Mesenchymal stem cell (in vitro differentiated cells and primary cell): ENCODE measurements around the gene SOX30.
"Not testable (repeated sequence)": the region's sequence is repeated elsewhere in the genome, so short reads cannot be mapped to it uniquely, and the experiment has no call there.

Experiments
- DNase-seq: peaks from one replicate; pipeline ENCODE4 v3.0.0-alpha.2; 2013
- H2AFZ ChIP-seq: one replicate; pipeline ENCODE4 v1.6.1; 2013; ENCODE audit warnings: low read depth, mild to moderate bottlenecking, control low read depth, inconsistent platforms, low read length, moderate library complexity
- H2AK5ac ChIP-seq: 2 replicates; pipeline ENCODE4 v1.6.1; 2013; ENCODE audit warnings: low read length, moderate library complexity, mild to moderate bottlenecking, inconsistent platforms; ENCODE audit not compliant: severe bottlenecking
- H2BK120ac ChIP-seq: one replicate; pipeline ENCODE4 v1.6.1; 2013; ENCODE audit warnings: low read depth, mild to moderate bottlenecking, inconsistent platforms, low read length, moderate library complexity
- H2BK12ac ChIP-seq, 2 experiments: one replicate each; pipeline ENCODE4 v1.6.1; 2013; ENCODE audit warnings: inconsistent platforms in 2 of 2, low read length in 2 of 2, mild to moderate bottlenecking in 2 of 2, moderate library complexity in 2 of 2, control low read depth in 1 of 2
- H2BK15ac ChIP-seq: one replicate; pipeline ENCODE4 v1.6.1; 2013; ENCODE audit warnings: mild to moderate bottlenecking, low read depth, inconsistent platforms; ENCODE audit not compliant: poor library complexity, severe bottlenecking
- H2BK5ac ChIP-seq: 2 replicates; pipeline ENCODE4 v1.6.1; 2013; ENCODE audit warnings: low read depth, mild to moderate bottlenecking, low read length, control low read depth, inconsistent platforms; ENCODE audit not compliant: poor library complexity, severe bottlenecking
- H3K14ac ChIP-seq, 2 experiments: one replicate each; pipeline ENCODE4 v1.6.1; 2013; ENCODE audit warnings: inconsistent platforms in 2 of 2, low read length in 2 of 2, control low read depth in 1 of 2, mild to moderate bottlenecking in 1 of 2, moderate library complexity in 1 of 2
- H3K18ac ChIP-seq, 2 experiments: one replicate each; pipeline ENCODE4 v1.6.1; 2013; ENCODE audit warnings: inconsistent platforms in 2 of 2, low read length in 2 of 2, control low read depth in 1 of 2, low read depth in 1 of 2, mild to moderate bottlenecking in 1 of 2
- H3K23ac ChIP-seq, 2 experiments: one replicate each; pipeline ENCODE4 v1.6.1; 2013; ENCODE audit warnings: inconsistent platforms in 2 of 2, low read length in 2 of 2, mild to moderate bottlenecking in 2 of 2, moderate library complexity in 2 of 2, control low read depth in 1 of 2
- H3K27ac ChIP-seq: 2 replicates; pipeline ENCODE4 v1.5.1; 2013; ENCODE audit warnings: mild to moderate bottlenecking, moderate library complexity, low read length, control low read depth, inconsistent platforms; ENCODE audit not compliant: poor library complexity, severe bottlenecking
- H3K27me3 ChIP-seq, 2 experiments: 2 replicates each; pipeline versions ENCODE4 v1.6.1 to v1.7.0; 2013; ENCODE audit warnings: low read length in 2 of 2, mild to moderate bottlenecking in 2 of 2, moderate library complexity in 2 of 2, control low read depth in 1 of 2, inconsistent platforms in 1 of 2; ENCODE audit not compliant: control insufficient read depth in 1 of 2, insufficient read depth in 1 of 2
- H3K36me3 ChIP-seq, 2 experiments: 2 replicates each; pipeline versions ENCODE4 v1.6.1 to v1.7.0; 2013; ENCODE audit warnings: low read length in 2 of 2, control low read depth in 1 of 2, inconsistent platforms in 1 of 2, low read depth in 1 of 2, mild to moderate bottlenecking in 1 of 2; ENCODE audit not compliant: insufficient read depth in 2 of 2, control insufficient read depth in 1 of 2
- H3K4ac ChIP-seq, 2 experiments: one replicate each; pipeline ENCODE4 v1.6.1; 2013; ENCODE audit warnings: inconsistent platforms in 2 of 2, low read length in 2 of 2, mild to moderate bottlenecking in 2 of 2, moderate library complexity in 2 of 2, control low read depth in 1 of 2, low read depth in 1 of 2
- H3K4me1 ChIP-seq: 2 replicates; pipeline ENCODE4 v1.6.1; 2013; ENCODE audit warnings: low read depth, low read length, control low read depth; ENCODE audit not compliant: control insufficient read depth, insufficient read depth
- H3K4me2 ChIP-seq: 2 replicates; pipeline ENCODE4 v1.6.1; 2013; ENCODE audit warnings: low read length, mild to moderate bottlenecking, inconsistent platforms; ENCODE audit not compliant: poor library complexity, severe bottlenecking
- H3K4me3 ChIP-seq, 2 experiments: 2 replicates each; pipeline versions ENCODE4 v1.5.1 to v1.7.0; 2013; ENCODE audit warnings: low read length in 2 of 2, mild to moderate bottlenecking in 2 of 2, control low read depth in 1 of 2, low read depth in 1 of 2; ENCODE audit not compliant: insufficient read depth in 1 of 2
- H3K79me1 ChIP-seq: replicated peaks from 2 replicates; pipeline ENCODE4 v1.6.1; 2013; ENCODE audit warnings: mild to moderate bottlenecking, control low read depth, low read length, inconsistent platforms; ENCODE audit not compliant: poor library complexity, severe bottlenecking
- H3K9ac ChIP-seq: 2 replicates; pipeline ENCODE4 v1.7.0; 2013; ENCODE audit warnings: mild to moderate bottlenecking, low read length, moderate library complexity
- H3K9me3 ChIP-seq: 2 replicates; pipeline ENCODE4 v1.7.0; 2013; ENCODE audit warnings: mild to moderate bottlenecking, low read length; ENCODE audit not compliant: control insufficient read depth
- H4K8ac ChIP-seq: one replicate; pipeline ENCODE4 v1.6.1; 2013; ENCODE audit warnings: inconsistent platforms, mild to moderate bottlenecking, low read length, moderate library complexity
- H4K91ac ChIP-seq: one replicate; pipeline ENCODE4 v1.6.1; 2013; ENCODE audit warnings: mild to moderate bottlenecking, low read length, inconsistent platforms
- WGBS: methylation state at CpG from one replicate; pipeline ENCODE4 v1.1.7; 2013; ENCODE audit warnings: mixed read lengths; 5-methylcytosine and 5-hydroxymethylcytosine counted together

SOX30 gene

GRCh38 chr5:157690690-157691433 is 38.6 kb upstream of the SOX30 start:
- Histone ChIP-seq H3K4me1 (peaks cover 2% of the 10 kb centered on the region), H3K18ac (no peak overlapping the region), H2BK15ac (no peak overlapping the region), H2BK5ac (no peak overlapping the region), H3K23ac (no peak overlapping the region), H4K8ac (no peak overlapping the region), H3K27me3 (no peaks in the 10 kb centered on the region), H3K14ac (no peak overlapping the region), H3K9me3 (peaks cover 2% of the 10 kb centered on the region), H3K4ac (no peak overlapping the region), H2BK120ac (no peak overlapping the region), H2BK12ac (no peak overlapping the region), H3K4me3 (no peak overlapping the region), H3K27ac (no peak overlapping the region), H3K4me2 (no peak overlapping the region), H2AFZ (no peak overlapping the region), H3K79me1 (no peaks in the 10 kb centered on the region), H3K9ac (no peak overlapping the region), H3K36me3 (no peaks in the 10 kb centered on the region), H2AK5ac (no peak overlapping the region), H4K91ac (no peak overlapping the region)
- 96% methylated on average over 53 of the region's 53 CpGs for WGBS
- DNase-seq = no peak

DNA sequence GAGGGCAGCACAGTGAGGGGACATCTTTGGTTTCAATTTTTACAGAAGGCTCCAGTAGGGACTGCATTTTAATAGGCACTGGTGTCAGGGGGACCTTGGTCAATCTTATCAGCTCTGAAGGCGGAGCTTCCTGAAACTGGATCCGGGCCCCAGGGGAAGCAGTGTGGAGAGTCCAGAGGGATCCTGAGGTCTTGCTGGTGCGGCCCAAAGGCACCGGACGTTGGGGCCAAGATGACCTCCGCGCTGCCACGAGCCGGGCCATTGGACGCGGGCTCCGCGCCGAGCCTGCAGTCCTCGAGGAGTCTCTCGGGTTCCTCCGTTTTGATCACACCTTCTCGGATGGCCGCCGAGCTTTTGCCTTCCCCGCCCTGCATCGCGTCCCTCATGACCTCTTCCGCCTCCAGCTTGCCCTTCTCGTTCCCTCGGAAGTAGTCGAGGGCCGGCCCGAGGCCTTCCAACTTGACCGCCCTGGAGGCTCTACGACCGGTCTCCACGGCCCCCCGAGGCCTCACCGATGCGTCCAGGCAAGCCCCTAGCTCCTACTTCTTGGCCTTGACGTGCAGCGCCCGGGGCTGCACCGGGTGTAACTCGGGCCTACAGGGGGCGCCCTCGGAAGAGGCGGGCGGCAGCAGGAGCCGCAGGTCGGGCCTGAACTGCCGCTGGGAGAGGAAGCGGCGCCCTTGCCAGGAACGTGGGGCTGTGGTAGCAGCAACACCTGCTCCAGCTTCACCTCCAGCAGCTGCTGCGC is 37.9 kb upstream of the SOX30 start:
- no peak overlapping the region for H2BK15ac ChIP-seq
- H3K27me3 ChIP-seq = no peaks in the 10 kb centered on the region
- no peak overlapping the region for H4K8ac ChIP-seq
- peaks cover 2% of the 10 kb centered on the region for H3K4me1 ChIP-seq
- H2AK5ac ChIP-seq = no peak overlapping the region
- H3K4me2 ChIP-seq = no peak overlapping the region
- WGBS = 94% methylated on average over 52 of the region's 52 CpGs
- no peak overlapping the region for H2BK12ac ChIP-seq
- no peak overlapping the region for H3K14ac ChIP-seq
- no peak overlapping the region for H3K18ac ChIP-seq
- no peaks in the 10 kb centered on the region for H3K9me3 ChIP-seq
- no peak overlapping the region for H2BK5ac ChIP-seq
- no peak overlapping the region for H3K4ac ChIP-seq
- no peak overlapping the region for H3K4me3 ChIP-seq
- no peak overlapping the region for H2AFZ ChIP-seq
- no peak overlapping the region for H3K9ac ChIP-seq
- DNase-seq = no peak
- H3K27ac ChIP-seq = no peak overlapping the region
- H2BK120ac ChIP-seq = no peak overlapping the region
- no peaks in the 10 kb centered on the region for H3K36me3 ChIP-seq
- H3K79me1 ChIP-seq = no peaks in the 10 kb centered on the region
- H4K91ac ChIP-seq = no peak overlapping the region
- H3K23ac ChIP-seq = no peak overlapping the region

GRCh38 chr5:157687198-157687554 is 34.9 kb upstream of the SOX30 start:
- H3K9ac ChIP-seq = no peak overlapping the region
- WGBS = no CpG with 5 or more reads among the region's 1 CpG
- no peak overlapping the region for H2AK5ac ChIP-seq

DNA sequence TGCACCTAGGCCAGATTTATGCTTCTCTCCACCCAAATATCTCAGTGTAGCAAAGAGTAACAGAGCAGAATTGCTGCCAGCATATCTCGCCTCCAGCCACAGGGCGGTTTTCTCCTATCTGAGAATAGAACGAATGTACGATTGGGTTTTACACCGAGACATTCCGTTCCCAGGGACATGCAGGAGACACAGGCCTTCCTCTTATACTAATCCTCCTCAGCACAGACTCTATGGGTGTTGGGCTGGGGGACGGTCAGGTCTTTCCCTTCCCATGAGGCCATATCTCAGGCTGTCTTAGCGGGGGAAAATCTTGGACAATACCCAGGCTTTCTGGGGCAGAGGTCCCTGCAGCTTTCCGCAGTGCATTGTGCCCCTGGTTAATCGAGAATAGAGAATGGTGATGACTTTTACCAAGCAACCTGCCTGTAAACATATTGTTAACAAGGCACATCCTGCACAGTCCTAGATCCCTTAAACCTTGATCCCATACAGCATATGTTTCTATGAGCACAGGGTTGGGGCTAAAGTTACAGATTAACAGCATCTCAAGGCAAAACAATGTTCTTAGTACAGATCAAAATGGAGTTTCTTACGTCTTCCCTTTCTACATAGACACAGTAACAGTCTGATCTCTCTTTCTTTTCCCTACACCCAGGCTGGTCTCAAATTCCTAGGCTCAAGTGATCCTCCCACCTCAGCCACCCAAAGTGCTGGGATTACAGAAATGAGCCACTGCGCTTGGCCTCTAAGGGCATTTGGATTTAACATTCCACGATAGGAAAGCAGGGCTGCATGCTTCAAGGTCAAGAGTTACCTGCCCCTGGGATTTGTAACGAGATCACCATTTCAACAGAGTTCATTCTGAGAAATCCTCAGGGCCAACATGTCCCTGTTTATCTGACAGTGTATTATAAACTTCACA is 34.3 kb upstream of the SOX30 start:
- not testable (repeated sequence) for H3K9ac ChIP-seq, H4K91ac ChIP-seq, H3K4me2 ChIP-seq, H2BK15ac ChIP-seq, H3K14ac ChIP-seq, H3K4me3 ChIP-seq, H3K18ac ChIP-seq, H2BK12ac ChIP-seq, H3K36me3 ChIP-seq, H4K8ac ChIP-seq, H3K4ac ChIP-seq, H3K27me3 ChIP-seq, H3K23ac ChIP-seq, H2BK5ac ChIP-seq, H3K27ac ChIP-seq, H2AFZ ChIP-seq, H3K79me1 ChIP-seq, H3K9me3 ChIP-seq, DNase-seq, H2AK5ac ChIP-seq, H3K4me1 ChIP-seq, H2BK120ac ChIP-seq
- 85% methylated on average over 14 of the region's 14 CpGs for WGBS

More at GRCh38 chr5:157687198-157687554, 34.9 kb upstream of the SOX30 start:
- no peaks in the 10 kb centered on the region for H3K36me3 ChIP-seq
- no peak overlapping the region for H3K27ac ChIP-seq
- H2BK12ac ChIP-seq = no peak overlapping the region
- H3K18ac ChIP-seq = no peak overlapping the region
- no peak overlapping the region for H3K4me2 ChIP-seq
- no peak overlapping the region for H2BK5ac ChIP-seq
- H3K4me1 ChIP-seq = peaks cover 2% of the 10 kb centered on the region
- no peak overlapping the region for H3K23ac ChIP-seq
- H3K27me3 ChIP-seq = peaks cover 0 to 4% of the 10 kb centered on the region in 2 experiments
- H4K8ac ChIP-seq = no peak overlapping the region
- no peak for DNase-seq
- H4K91ac ChIP-seq = no peak overlapping the region
- no peak overlapping the region for H3K4me3 ChIP-seq
- no peaks in the 10 kb centered on the region for H3K79me1 ChIP-seq
- H3K4ac ChIP-seq = no peak overlapping the region
- no peak overlapping the region for H2BK15ac ChIP-seq
- no peaks in the 10 kb centered on the region for H3K9me3 ChIP-seq
- no peak overlapping the region for H3K14ac ChIP-seq
- no peak overlapping the region for H2BK120ac ChIP-seq
- no peak overlapping the region for H2AFZ ChIP-seq
